Mesothelial cell of epicardium (in vitro differentiated cells): ENCODE measurements around the gene DLX1. TPM values are rescaled to one million over a fixed set of nuclear protein-coding genes. Genes with fewer than 3 reads are reported as not detected.

Experiments
- DNase-seq, 2 experiments: peaks; one replicate each; pipeline ENCODE4 v3.0.0; 2021; ENCODE audit warnings: low spot score in 2 of 2; ENCODE audit not compliant: unreplicated experiment in 2 of 2
- H3K27ac Mint-ChIP-seq: 2 replicates; pipeline ENCODE4 v1.8.0; 2021; ENCODE audit warnings: mixed read lengths
- H3K27me3 Mint-ChIP-seq: 2 replicates; pipeline ENCODE4 v1.8.0; 2021; ENCODE audit warnings: low read depth, mixed read lengths
- H3K36me3 Mint-ChIP-seq: 2 replicates; pipeline ENCODE4 v1.8.0; 2021; ENCODE audit warnings: mixed read lengths
- H3K4me1 Mint-ChIP-seq: 2 replicates; pipeline ENCODE4 v1.8.0; 2021; ENCODE audit warnings: mixed read lengths
- H3K4me3 Mint-ChIP-seq: 2 replicates; pipeline ENCODE4 v1.8.0; 2021; ENCODE audit warnings: mild to moderate bottlenecking, moderate library complexity, mixed read lengths
- H3K9me3 Mint-ChIP-seq: 2 replicates; pipeline ENCODE4 v1.8.0; 2021; ENCODE audit warnings: mixed read lengths
- CTCF ChIP-seq: fragments of 200-600 bp; sonication (generic); IDR thresholded peaks from one replicate; pipeline ENCODE4 v1.5.0; 2021; ENCODE audit warnings: antibody characterized with exemption; ENCODE audit not compliant: unreplicated experiment
- total RNA-seq: library from RNA; stranded (reverse); gene quantifications from 3 replicates; pipeline ENCODE4 v1.2.1, GENCODE V29; 2021

Gene DLX1
- total RNA-seq, 1 donor from 2014 or later, result 5.9 TPM

DNA sequence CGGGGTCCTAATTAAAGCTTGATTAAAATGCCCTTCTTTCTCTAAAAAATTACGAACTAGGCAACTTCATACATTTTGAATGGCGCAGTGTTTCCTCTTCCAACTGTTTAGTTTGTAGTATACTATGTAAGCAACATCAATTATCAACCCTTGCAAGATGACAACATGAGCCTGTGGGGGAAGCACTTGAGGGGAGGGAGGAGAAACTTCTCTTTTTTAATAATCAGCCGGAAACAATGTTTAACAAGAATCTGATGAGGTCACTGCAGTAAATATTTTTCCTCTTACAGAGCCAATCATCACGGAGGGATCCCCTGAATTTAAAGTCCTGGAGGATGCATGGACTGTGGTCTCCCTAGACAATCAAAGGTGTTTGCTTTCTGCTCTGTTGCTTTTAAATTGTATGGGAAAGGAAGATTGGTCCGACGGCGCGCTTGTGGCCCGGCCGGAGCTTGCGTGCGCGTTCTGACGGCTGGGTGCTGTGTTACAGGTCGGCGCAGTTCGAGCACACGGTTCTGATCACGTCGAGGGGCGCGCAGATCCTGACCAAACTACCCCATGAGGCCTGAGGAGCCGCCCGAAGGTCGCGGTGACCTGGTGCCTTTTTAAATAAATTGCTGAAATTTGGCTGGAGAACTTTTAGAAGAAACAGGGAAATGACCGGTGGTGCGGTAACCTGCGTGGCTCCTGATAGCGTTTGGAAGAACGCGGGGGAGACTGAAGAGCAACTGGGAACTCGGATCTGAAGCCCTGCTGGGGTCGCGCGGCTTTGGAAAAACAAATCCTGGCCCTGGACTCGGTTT is 5.3 kb upstream of the DLX1 start:
- Mint-ChIP-seq H3K27ac (no peak overlapping the region), H3K9me3 (no peaks in the 10 kb centered on the region), H3K27me3 (peaks cover 90% of the 10 kb centered on the region), H3K4me1 (peaks cover 27% of the 10 kb centered on the region), H3K36me3 (peaks cover 5% of the 10 kb centered on the region), H3K4me3 (no peak overlapping the region)
- TF ChIP-seq CTCF, result no peak
- no peak for DNase-seq

- Mint-ChIP-seq H3K4me3 (no peak overlapping the region), H3K27ac (no peak overlapping the region)
- DNase-seq, result no peak
Measured at GRCh38 chr2:172080641-172081220, 4.6 kb upstream of the DLX1 start.

DNA sequence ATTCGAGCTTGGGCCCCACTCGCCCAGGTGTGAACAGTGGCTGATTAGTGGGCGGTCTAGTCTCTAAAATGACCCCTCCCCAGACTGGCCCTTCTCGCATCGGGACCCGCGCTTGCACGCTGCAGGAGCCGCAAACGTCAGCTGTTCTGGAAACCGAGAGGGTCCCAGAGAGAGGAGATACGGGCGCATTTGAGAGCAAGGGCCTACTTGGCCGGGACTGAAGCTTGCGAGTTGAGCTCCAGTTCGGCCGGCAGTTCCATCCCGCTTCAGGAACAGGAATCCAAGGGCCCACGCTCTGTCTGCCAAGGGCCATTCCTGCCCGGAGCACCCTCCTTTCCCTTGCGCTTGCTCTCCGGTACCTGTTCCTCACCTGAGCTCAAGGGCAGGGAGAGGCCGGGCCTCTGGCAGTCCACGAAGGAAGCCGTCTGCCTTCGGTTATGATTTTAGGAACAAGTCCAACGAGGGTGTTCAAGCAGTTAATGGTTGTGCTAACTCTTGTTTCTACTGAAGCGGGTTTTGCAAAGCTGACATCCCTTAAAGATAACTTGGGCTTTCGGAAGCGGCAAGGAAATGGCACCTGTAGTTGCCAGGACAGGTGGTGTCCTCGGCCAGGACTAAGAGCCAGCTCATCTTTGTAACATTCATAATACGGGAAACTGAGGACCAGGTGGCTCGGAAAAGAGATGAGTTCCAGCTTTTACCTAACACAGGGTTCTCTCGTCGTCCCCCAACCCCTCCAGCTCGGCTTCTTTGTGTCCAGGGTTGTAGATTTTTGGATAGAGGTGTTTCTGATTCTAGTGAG is 3.9 kb upstream of the DLX1 start:
- no peak for DNase-seq
- Mint-ChIP-seq H3K4me1 (peaks cover 34% of the 10 kb centered on the region), H3K4me3 (no peak overlapping the region), H3K27ac (no peak overlapping the region), H3K9me3 (no peaks in the 10 kb centered on the region), H3K36me3 (peaks cover 5% of the 10 kb centered on the region), H3K27me3 (peaks cover 92% of the 10 kb centered on the region)
- no peak for TF ChIP-seq CTCF

More at GRCh38 chr2:172080641-172081220, 4.6 kb upstream of the DLX1 start:
- TF ChIP-seq CTCF, result no peak
- H3K36me3 Mint-ChIP-seq, result peaks cover 5% of the 10 kb centered on the region
- H3K4me1 Mint-ChIP-seq, result peaks cover 32% of the 10 kb centered on the region
- no peaks in the 10 kb centered on the region for H3K9me3 Mint-ChIP-seq
- peaks cover 91% of the 10 kb centered on the region for H3K27me3 Mint-ChIP-seq

GRCh38 chr2:172082105-172082943 is 3.0 kb upstream of the DLX1 start:
- H3K27me3 Mint-ChIP-seq, result peaks cover 95% of the 10 kb centered on the region
- peaks cover 42% of the 10 kb centered on the region for H3K4me1 Mint-ChIP-seq
- DNase-seq, result no peak
- no peaks in the 10 kb centered on the region for H3K9me3 Mint-ChIP-seq
- peaks cover 5% of the 10 kb centered on the region for H3K36me3 Mint-ChIP-seq
- TF ChIP-seq CTCF, result no peak
- H3K4me3 Mint-ChIP-seq, result no peak overlapping the region
- no peak overlapping the region for H3K27ac Mint-ChIP-seq

GRCh38 chr2:172082944-172083627 is 2.2 kb upstream of the DLX1 start:
- no peak for DNase-seq
- H3K27me3 Mint-ChIP-seq, result peaks cover 97% of the 10 kb centered on the region
- TF ChIP-seq CTCF, result no peak
- H3K4me1 Mint-ChIP-seq, result peaks cover 50% of the 10 kb centered on the region
- no peaks in the 10 kb centered on the region for H3K9me3 Mint-ChIP-seq
- no peak overlapping the region for H3K27ac Mint-ChIP-seq
- H3K36me3 Mint-ChIP-seq, result peaks cover 9% of the 10 kb centered on the region
- no peak overlapping the region for H3K4me3 Mint-ChIP-seq
